ENCODE measurements around the gene CDIPT. TPM values are rescaled to one million over a fixed set of nuclear protein-coding genes. Genes with fewer than 3 reads are reported as not detected.

CDIPT gene
- total RNA-seq, 2 donors from 2014 or later, result 135 to 138 TPM

GRCh38 chr16:29845656-29846055 is 17.4 kb downstream of the CDIPT start:
- Histone ChIP-seq H3K27ac (no peak overlapping the region), H3K27me3 (no peaks in the 10 kb centered on the region), H3K36me3 (peaks cover 67% of the 10 kb centered on the region), H3K4me1 (no peaks in the 10 kb centered on the region), H3K4me3 (no peak overlapping the region), H3K9me3 (no peaks in the 10 kb centered on the region)
- DNase-seq (ENCODE audit: low spot score), result no peak
- no peak for TF ChIP-seq CTCF (IDR thresholded peaks at IDR 0.05)

GRCh38 chr16:29844575-29845331 is 18.3 kb downstream of the CDIPT start:
- no peak overlapping the region for H3K4me3 ChIP-seq
- H3K27me3 ChIP-seq, result no peaks in the 10 kb centered on the region
- H3K9me3 ChIP-seq, result no peaks in the 10 kb centered on the region
- no peaks in the 10 kb centered on the region for H3K4me1 ChIP-seq
- peak overlapping the region in 1 of 2 donors; percentile 23 for H3K27ac ChIP-seq
- H3K36me3 ChIP-seq, result peaks cover 76% of the 10 kb centered on the region
- DNase-seq (ENCODE audit: low spot score), result peak; percentile 80
- no peak for TF ChIP-seq CTCF (IDR thresholded peaks at IDR 0.05)

- peaks cover 83% of the 10 kb centered on the region for H3K36me3 ChIP-seq
- H3K27ac ChIP-seq, result no peak overlapping the region
- H3K27me3 ChIP-seq, result no peaks in the 10 kb centered on the region
- no peak overlapping the region for H3K4me3 ChIP-seq
- H3K9me3 ChIP-seq, result no peaks in the 10 kb centered on the region
- DNase-seq (ENCODE audit: low spot score), result no peak
- no peak for TF ChIP-seq CTCF (IDR thresholded peaks at IDR 0.05)
- no peaks in the 10 kb centered on the region for H3K4me1 ChIP-seq
These were observed 19.1 kb downstream of the CDIPT start for GRCh38 chr16:29843931-29844330.

GRCh38 chr16:29842732-29843346 is 20.2 kb downstream of the CDIPT start:
- no peak for TF ChIP-seq CTCF (IDR thresholded peaks at IDR 0.05)
- no peak for DNase-seq (ENCODE audit: low spot score)
- H3K27me3 ChIP-seq, result no peaks in the 10 kb centered on the region
- H3K27ac ChIP-seq, result no peak overlapping the region
- H3K4me3 ChIP-seq, result no peak overlapping the region
- peaks cover 86% of the 10 kb centered on the region for H3K36me3 ChIP-seq
- H3K4me1 ChIP-seq, result no peaks in the 10 kb centered on the region
- no peaks in the 10 kb centered on the region for H3K9me3 ChIP-seq

GRCh38 chr16:29841631-29842030 is 21.4 kb downstream of the CDIPT start:
- TF ChIP-seq CTCF (IDR thresholded peaks at IDR 0.05), result no peak
- no peak overlapping the region for H3K4me3 ChIP-seq
- H3K27me3 ChIP-seq, result no peaks in the 10 kb centered on the region
- H3K27ac ChIP-seq, result no peak overlapping the region
- H3K4me1 ChIP-seq, result no peaks in the 10 kb centered on the region
- H3K36me3 ChIP-seq, result peaks cover 84% of the 10 kb centered on the region
- H3K9me3 ChIP-seq, result no peaks in the 10 kb centered on the region
- no peak for DNase-seq (ENCODE audit: low spot score)
